Measurements from ENCODE around the gene RTN4R. TPM values are rescaled to one million over a fixed set of nuclear protein-coding genes. Genes with fewer than 3 reads are reported as not detected.

Gene RTN4R
- total and polyA plus RNA-seq, 9 of the 15 experiments (the other 6 are each of a cell fraction or from before 2014, with no cell fraction given) = 0.04 to 2.8 (median 1.4) TPM; not detected in 3

GRCh38 chr22:20192293-20192971 lies 75.7 kb downstream of the RTN4R start (continued):
- TF ChIP-seq MAFF (IDR thresholded peaks at IDR 0.05; ENCODE audit: low read length) = no peak

- TF ChIP-seq RBM34 (IDR thresholded peaks at IDR 0.05; ENCODE audit: borderline replicate concordance, insufficient read depth, low read length) = no peak
- peak; percentile 1 for TF ChIP-seq CBX2 (IDR thresholded peaks at IDR 0.05; ENCODE audit: insufficient read depth, low read length, poor library complexity, severe bottlenecking)
- peak; percentile 67; the same call in 1 of the 2 replicates for TF ChIP-seq ZNF740 (CRISPR knock-in tag; IDR thresholded peaks at IDR 0.05)
- TF ChIP-seq ZNF740 (tag; IDR thresholded peaks at IDR 0.05) = no peak
- TF ChIP-seq ZKSCAN1 (IDR thresholded peaks at IDR 0.05; ENCODE audit: low read depth, low read length) = peak; percentile 93
- peak; percentile 24; the same call in 1 of the 2 replicates for TF ChIP-seq ZFX (CRISPR knock-in tag; IDR thresholded peaks at IDR 0.05)
- TF ChIP-seq KDM5B (IDR thresholded peaks at IDR 0.05; ENCODE audit: insufficient replicate concordance, low read depth, low read length) = no peak
- TF ChIP-seq E2F4 (CRISPR knock-in tag; IDR thresholded peaks at IDR 0.05; ENCODE audit: low read depth) = 0 out of 2 replicates have a peak, but pooled peaks have one; percentile 43
- Histone ChIP-seq H3K4me1 (replicated peaks in 1 of 2; ENCODE audit: control insufficient read depth in 2 of 2, insufficient read depth in 2 of 2, low read length in 2 of 2) (peaks cover 0 to 57% of the 10 kb centered on the region in 2 experiments; a peak in 2 of 5 replicates), H3K9me1 (ENCODE audit: control insufficient read depth, insufficient read depth, low read length) (peaks cover 3% of the 10 kb centered on the region), H3K27me3 (ENCODE audit: control insufficient read depth in 2 of 2, insufficient read depth in 2 of 2, low read length in 2 of 2) (peaks cover 60 to 82% of the 10 kb centered on the region in 2 experiments), H3K36me3 (ENCODE audit: control insufficient read depth, insufficient read depth, low read length) (no peaks in the 10 kb centered on the region), H3K4me2 (ENCODE audit: insufficient read depth, low read length) (no peak overlapping the region), H4K20me1 (replicated peaks; ENCODE audit: control insufficient read depth, insufficient read depth, low read length) (peaks cover 32% of the 10 kb centered on the region), H3K9ac (ENCODE audit: insufficient read depth in 1 of 2, low read depth in 2 of 2, low read length in 2 of 2) (peak overlapping the region in 1 of 2 experiments; percentile 31; a peak in 2 of 4 replicates), H3K9me3 (replicated peaks; ENCODE audit: control insufficient read depth, insufficient read depth, low read depth, low read length) (no peaks in the 10 kb centered on the region), H3K79me2 (ENCODE audit: control insufficient read depth, insufficient read depth, low read length) (no peaks in the 10 kb centered on the region), H2AFZ (ENCODE audit: low read depth, low read length) (no peak overlapping the region), H3K4me3 (no peak overlapping the region), H3K27ac (ENCODE audit: extremely low read depth, low read depth, low read length) (no peak overlapping the region)
- no peak for DNase-seq (ENCODE audit: extremely low read depth in 1 of 4, low spot score in 3 of 4)
- intact Hi-C loops (cut with micrococcal nuclease) (loop anchor here (5.0 kb wide), 1 partner anchor 35 kb away; no protein-coding TSS in a partner anchor), in situ Hi-C loops (cut with MboI) (no loop called here)
- FAIRE-seq = no peak
- ChIA-PET CTCF (ENCODE audit: low intra/inter-chr PET ratio) (no interaction called here), POLR2A (interaction anchor here (0.6 to 1.8 kb wide), 12 partner anchors 9 to 665 kb away, joined by 3 to 12 read pairs (median 3); no protein-coding TSS in a partner anchor)
- BruUV-seq (replicated peaks) = no TSS peak
- WGBS (ENCODE audit: insufficient coverage, low coverage, missing lambda C conversion rate) = 4% methylated on average over 8 of the region's 8 CpGs
- ATAC-seq = peak; percentile 29
These were observed 76.3 kb downstream of the RTN4R start for GRCh38 chr22:20191803-20192202.

Data from K562 (cell line).